Activated T-helper 1 cell treated with Interleukin-2 at 50 U/mL for 16 hours (primary cell): ENCODE measurements around the gene NTMT1.

Experiments used
- DNase-seq: peaks from one replicate; pipeline ENCODE4 v3.0.0-alpha.2; 2020; ENCODE audit warnings: low read depth

Gene NTMT1

DNA sequence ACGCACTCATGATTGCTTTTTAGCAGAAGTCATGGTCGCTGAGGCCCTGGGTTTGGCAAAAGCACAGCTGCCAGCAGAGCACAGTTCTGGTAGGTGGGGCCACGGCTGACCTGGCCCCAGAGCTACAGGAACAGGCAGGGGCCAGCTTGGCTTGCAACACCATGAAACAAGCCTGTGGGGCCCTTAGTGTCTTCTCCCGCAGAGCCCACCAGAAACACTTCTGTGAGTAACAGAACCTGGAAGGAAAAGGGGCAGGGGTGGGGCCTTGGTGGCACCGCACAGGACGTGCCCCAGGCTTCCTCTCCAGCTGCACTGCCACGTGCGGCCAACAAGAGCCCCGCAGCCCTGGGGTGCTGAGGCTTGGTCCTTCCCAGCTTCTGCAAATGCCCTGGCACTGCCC, 11.1 kb downstream of the NTMT1 start:
- no peak for DNase-seq

DNA sequence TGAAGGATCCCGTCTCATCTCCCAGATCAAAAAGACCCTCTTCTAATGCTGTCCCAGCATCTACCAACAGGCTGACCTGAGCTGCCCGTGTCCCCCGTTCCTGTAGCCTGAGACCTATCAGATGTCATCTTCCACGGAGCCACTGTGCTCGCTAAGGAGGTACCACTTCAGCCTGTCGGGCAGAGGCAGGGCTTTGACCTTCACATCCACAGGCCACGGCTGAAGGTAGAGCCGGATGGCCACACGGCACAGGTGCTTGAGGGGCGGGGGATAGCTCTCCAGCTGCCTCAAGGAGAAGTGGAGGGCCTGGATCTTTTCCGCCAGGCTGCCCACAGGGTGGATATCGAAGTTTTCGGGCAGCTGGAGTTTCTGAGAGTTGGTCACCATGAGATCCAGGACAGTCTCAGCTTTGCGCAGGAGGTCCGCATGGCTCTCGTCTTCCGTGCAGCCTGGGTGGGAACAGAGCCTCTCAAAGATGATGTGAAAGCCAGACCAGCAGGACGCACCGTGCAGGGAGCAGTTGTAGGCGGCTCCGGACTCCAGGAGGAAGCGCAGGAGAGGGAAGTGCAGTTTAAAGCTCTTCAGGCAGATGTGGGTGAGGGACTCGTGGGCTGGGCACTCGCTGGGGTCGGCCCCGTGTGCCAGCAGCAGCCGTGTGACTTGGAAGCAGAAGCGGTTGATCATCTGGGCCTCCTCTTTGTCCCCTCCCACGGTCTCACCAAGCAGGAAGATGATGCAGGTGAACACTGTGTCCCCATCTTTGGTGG, 11.9 kb downstream of the NTMT1 start:
- DNase-seq: no peak

DNA sequence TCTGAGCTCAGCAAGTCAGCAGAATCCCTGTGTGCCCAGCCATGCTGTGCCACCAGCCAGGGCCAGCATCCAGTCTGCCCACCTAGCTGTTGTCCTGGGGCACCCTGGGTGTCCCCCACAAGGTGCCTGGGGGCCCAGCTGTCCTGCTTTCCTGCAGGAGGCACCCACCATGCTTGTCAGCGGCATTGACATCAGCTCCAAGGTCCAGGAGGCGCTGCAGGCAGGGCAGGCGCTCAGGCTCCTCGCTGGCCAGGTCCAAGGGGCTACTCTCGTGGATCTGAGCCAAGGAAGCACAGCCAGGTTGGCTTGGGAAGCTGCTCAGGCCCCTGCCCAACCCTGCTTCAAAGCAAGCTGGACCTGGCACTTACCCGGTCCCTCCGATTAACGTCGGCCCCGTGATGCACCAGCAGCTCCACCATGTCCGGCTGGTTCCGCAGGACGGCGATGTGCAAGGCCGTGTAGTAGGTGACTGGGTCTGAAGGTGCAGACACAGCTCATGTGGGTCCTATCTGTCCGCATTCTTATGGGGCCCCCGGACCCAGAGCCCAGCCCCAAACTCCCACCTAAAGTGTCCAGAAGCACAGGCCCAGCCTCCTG, 13.2 kb downstream of the NTMT1 start:
- DNase-seq: no peak

DNA sequence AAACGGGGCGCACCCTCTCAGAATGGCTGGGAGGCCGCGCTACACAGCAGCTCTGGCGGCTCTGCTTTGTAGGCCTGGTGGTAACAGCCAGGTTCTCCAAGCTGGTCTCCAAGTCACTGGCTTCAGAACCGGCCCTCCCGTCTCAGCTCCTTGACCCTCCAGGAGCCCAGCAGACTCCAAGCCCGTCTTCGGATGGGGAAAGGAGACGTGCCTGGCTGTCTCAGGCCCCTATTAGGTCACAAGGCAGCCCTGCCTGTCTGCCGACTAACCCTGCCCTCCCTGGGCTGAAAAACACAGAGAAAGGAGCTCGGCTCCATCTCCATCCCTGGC, 13.8 kb downstream of the NTMT1 start:
- DNase-seq: no peak

DNA sequence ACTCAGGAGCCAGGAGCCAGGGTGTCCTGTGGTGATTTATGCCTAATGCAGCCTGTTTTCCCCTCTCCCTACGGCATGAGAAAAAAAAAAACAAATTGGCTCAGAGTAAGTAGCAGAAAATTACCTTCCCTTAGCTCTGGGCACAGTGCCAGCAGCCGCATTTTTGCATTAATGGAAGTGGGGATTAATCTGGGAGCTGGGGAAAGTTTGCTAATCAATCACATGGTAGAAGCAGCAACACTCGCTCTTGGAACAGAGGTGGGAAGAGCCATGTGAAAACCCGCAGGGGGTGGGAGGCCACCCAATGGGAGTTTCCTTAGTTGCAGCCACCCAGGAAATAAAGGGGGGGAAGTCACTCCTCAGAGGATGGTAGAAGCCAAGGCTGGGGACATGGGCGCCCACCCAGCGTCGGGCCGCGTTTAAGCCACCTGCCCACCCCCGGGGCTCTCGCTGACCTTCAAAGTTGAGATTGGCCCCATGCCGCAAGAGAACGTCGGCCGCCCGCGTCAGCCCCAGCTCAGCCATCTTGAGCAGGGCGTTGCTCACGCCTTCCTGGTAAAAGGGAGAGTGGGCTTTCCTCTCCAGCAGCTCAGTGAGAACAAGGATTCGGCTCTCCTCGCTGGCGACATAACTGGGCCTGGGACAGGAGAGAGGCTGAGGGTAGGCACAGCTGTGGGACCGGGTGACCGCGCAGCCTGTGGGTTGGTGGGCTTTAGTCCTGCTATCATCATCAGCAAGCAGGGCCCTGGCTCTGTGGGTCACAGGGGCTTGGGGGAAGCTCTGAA, 14.3 kb downstream of the NTMT1 start:
- DNase-seq: no peak

DNA sequence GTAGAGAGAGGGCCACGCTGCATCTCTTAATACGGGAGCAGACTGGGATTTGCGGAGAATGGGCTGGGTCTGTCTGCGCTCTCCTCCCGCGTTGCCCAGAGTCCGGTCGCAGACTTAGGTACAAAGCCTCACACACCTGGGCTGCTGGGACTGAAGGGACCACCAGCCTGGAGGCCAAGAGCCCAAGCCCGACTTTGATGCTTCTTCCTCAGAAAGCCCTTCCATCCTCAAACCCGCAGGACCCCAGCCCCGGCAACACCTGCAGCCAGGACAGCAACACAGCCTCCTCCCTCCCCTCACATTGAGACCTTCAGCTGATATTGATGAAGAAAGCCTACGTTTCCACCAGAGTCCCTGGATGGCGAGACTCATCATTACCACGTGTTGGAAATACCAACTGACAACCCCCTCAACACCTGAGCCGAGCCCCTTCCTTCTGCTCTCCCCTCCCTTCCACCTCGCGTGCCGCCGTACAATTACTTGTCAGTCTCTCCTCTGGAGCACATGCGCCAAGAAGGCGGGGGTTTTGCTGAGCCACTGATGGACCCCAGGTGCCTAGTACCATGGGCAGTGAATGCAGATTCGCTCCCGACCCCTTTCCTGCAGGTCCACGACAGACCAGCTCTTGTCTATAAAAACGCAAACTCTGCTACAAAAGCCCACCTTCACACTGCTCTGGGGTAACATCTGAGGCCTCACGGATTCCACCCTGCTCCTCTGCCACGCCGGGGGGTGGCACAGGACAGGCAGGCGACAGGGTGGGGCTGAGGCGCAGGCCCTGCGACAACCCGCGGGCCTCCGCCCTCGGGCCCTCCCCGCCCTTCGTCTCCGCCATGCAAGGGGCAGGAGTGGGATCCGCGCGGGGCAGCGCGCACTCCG, 15.1 kb downstream of the NTMT1 start:
- DNase-seq: no peak

DNA sequence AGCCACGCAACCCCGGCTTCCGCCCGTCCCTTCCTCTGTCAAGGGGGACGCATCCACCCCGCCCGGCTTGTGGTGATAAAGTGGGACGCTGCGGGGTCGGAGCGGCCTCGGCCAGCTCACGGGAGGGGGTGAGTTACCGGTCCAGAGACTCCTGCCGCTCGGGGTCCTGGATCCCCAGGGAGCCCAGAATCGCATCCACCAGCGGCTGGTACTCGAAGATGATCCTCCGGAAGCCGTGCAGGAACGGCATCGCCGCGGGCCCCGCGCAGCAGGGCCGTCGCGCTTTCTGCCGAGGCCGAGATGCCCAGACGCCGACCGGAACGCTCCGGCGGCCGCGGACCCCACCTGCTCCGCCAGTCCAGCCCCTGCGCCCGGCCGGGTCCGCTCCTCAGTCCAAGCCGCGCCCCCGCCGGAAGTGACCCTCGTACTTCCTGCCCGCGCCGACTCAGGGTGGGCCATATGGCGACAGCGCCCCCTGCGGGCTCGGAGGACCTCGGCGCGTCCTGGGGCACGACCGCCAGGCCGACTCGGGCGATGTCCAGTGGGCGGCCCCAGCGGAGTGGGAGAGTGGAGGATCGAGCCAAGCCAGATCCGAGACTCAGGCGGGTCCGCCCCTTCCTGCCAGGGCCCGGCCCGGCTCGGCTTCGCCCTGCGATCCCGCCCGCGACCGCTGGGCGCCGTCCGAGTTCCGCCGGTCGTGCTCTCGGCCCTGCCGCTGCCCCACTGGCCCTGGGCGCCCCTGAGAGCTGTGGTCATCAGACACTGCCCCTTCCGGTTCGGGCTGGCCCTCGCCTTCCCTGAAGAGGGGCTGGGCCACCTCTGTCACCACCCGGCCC, 16.0 kb downstream of the NTMT1 start, which contains the start of gene ASB6:
Gene ASB6, minus strand, starts transcription at position 402 of the 836 bp plus-strand sequence. Its CDS starts 152 bp downstream, at position 250.
- peak; percentile 90 for DNase-seq

DNA sequence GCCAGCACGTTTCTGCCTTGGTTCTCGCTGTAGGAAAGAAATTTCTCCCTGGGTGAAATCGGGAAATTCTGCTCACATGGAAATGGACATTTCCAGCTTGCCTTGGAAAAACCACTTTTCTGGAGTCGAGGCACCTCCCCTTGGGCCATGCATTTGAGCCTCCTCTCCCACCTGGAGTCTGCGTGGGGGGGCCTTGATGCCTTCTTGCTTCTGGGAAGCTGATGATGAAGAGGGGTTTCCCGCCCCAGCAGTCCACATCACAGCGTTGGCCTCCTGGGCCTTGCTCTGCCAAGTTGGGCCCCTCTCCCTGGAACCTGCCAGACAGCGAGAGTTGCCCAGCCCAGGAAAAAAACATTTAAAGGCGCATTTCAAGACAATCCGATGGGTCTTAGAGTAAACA, 17.7 kb downstream of the NTMT1 start:
- no peak for DNase-seq

DNA sequence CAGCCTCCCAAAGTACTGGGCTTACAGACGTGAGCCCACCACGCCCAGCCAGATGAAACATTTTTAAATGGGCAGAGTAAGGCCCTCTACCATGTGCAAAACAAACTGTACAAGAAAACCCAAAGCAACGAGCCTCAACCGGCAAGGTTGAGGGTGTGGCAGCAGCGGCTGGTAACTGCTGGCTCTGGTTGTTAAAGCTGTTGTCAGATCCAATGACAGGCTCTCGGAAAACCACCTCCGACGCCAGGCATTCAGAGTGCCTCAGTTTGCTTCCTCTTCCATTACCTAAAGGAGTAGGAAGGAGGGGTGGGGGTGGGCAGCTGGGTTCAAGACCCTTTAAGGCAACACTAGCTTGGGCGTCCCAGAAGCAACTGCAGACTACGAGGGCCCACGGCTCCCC, 18.4 kb downstream of the NTMT1 start:
- DNase-seq: no peak

DNA sequence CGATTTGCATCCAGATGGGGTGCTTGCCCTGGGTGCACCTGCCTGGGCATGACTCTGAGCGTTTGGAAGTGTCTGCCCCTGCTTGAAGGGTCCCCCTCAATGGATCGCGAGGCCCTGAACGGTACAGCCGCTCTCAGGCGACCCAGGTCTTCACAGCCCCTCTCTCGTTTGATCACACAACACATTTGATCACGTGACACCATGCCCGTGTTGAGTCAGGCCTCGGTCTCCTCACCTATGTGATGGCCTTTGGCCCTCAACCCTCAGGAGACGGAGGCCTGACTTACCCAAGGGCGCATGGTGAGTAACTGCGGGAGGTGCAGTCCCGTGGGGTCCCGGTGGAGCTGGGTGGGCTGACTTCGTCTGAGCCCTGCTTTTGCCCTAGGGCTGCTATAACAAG, 18.9 kb downstream of the NTMT1 start:
- DNase-seq: no peak

DNA sequence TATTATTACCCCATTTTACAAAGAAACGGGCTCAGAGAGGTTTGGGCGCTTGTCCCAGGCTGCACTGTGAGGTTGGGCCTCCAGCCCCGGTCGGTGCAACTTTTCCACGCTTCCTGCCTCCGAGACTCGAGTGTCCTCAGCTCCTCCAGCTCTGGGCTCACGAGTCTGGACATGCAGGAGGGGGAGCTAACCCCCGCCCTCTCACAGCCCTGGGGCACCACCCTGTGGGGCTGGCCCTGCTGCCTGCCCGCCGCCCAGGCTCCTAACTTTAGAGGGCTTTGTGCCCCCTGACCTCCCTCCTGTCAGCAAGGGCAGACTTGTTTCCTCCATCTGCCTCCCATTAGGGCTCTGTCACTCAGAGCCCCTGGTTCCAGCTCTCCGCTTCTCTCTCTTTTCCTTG, 20.3 kb downstream of the NTMT1 start:
- DNase-seq: no peak

DNA sequence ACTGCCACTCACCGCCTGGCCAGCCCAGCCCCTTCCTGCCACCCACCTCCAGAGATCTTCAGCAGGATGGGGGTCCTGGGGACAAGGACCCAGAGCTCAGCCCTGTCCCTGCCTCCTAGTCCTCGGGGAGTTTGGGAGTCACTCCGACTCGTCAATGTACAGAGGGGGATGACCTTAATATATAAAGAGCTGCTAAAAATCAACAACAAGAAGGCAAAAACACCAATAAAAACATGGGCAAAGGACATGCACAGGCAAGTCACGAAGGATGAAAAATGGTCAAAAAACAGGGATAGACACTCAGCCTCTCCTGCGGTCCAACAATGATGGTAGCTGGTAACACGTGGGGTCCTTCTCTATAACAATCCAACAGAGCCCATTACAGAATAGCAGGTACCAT, 20.7 kb downstream of the NTMT1 start:
- DNase-seq: no peak

DNA sequence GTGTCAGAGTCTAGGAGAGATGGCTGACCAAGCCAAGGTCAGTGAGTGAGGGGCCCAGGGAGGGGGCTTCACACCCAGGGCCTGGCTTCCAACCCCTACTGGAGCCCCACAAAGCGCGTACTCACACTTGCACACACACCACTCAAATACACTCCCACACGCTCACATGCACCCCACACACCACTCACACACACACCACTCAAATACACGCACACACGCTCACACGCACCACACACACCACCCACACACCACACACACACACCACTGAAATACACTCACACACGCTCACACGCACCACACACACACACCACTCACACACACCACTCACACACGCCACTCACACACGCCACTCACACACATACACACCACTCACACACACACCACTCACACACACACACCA, 21.7 kb downstream of the NTMT1 start:
- no peak for DNase-seq

DNA sequence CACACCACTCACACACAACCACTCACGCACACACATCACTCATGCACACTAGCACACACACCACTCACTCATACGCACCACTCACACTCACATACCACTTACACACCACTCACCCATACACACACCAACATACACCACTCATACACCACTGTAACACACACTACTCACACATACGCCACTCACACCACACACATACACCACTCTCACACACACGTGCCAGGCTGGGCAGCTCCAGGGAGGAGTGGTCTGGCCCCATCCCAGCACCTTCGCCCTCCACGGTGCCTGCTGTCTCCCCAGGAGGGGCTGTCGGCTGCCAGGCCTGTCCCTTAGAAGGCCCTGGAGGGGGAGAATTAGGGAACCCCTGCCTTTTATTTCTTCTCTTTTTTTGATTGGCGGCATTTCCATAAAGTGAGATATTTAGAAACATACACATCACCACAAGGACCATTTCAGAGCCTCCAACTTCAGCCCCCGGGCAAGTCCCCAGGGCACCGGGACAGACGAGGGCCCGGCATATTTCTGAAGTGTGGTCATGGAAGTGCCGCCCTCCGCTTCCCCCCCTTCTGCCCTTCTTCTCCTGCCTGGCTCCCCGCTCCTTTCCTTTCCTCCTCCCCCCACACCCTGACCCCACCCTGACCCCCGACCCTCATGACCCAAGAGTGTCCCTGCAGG, 22.3 kb downstream of the NTMT1 start:
- DNase-seq: no peak

DNA sequence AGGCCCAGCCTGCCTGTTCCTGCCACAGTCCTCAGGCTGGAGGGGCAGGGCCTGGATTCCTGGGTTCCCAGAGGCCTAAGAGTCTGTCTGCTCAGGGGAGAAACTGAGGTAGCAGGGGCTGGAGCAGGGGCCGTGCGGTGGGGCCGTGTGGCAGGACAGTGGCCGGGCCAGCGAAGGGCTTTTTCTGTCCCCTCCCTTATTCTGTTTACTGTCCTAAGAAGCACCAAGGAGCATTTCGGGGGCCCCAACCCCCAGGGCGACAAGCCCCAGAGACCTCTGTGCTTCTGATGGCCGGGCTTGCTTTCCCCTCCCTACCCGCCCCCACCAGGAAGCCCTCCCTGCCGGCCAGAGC, 22.8 kb downstream of the NTMT1 start:
- DNase-seq: no peak

DNA sequence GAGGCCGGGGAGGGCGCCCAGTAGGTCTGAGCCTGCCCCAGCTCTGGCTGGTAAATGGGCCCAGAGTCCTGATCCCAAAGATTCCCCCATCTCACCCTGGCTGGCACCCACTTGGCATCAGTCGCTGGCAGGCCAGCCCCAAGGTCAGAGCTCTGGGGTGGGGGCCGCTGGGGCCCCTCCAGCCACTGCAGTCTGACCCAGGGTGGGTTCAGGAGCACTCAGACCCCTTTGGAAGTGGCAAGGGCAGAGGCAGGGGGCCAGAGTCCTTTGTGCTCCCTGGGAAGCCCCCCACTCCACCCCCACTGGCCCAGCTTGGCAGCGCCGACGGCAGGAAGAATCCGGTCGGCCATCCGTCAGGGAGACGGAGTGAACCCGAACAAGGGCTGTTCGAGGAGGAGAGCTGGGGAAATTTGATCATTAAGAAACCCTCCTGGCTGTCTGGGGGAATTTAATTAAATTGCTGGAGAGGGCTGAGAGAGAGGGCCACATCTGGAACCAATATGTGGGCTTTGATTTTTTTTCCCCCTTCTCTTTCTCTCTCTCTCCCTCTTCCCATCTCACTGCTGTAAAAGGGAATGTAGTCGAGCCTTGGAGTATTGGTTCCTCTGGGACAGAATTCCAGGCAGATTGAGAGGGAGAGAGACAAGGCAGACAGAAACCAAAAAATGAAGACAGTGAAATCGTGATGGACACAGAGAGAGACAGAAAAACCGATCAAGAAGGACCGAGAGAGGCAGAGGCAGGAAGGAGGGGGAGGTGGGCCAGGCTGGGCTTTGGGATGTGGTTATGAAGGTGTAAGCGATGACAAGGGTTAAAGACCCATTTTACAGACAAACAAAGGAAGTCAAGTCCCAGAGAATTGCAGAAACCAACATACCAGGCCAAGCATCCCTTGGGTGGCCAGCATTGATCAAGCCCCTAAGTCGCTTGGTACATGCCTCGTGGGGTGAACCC, 24.0 kb downstream of the NTMT1 start:
- no peak for DNase-seq

DNA sequence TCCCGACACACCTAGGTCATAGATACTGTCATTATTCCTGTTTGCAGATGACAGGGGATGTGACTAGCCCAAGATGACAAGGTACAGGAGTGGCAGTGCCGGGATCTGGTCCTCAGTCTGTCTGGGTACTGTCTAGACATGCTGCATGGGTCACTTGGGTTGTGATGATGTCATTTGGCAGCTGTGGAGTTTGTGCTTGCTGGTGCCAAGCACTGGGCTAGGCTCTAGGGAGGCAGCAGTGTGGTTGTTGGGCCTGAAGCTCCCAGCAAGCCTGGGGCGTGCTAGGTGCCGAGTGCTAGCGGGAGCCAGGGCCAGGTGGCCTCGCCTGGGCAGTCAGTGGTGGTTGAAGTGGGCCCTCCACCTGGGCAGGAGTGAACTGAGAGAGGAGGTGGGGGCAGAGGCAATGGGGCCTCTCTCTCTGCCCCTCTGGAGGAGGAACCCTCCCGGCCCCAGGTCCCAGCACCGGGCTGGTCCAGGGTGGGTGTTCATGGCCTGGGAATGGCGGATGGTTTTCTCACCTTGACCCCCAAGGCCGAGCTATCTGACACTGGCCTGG, 24.8 kb downstream of the NTMT1 start:
- no peak for DNase-seq

DNA sequence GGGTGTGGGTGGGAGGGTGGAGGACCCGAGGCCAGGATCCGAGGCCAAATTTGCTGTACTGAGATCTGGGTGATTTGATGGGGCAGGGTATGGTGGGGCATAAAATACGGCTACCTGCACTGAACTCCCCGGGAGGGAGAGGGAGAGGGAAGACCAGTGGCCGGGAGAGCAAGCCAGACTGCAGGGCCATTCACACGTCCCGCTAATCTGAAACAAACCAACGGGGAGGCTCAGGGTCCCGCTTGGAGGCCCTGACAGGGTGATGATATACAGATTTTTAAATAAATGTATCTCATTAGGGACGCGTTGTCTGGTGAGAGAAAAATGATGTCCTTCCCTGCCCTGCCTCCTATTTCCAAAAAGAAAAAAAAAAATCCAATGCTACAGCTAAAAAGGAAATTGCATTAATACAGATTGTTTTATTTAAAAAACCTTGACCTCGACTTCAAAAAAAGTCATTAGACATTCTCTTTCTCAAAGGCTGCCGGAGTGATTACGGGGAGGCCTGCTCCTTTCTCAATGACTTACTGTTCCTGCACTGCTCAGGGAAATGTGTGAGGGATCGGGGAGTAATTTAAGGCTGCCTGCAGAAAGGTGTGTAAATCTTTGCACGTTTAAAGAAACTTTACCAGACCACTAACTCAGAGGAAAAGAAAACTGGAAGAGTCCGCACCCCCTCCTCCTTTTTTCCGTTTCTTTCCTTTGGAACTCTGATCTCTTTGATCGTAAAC, 28.0 kb downstream of the NTMT1 start:
- no peak for DNase-seq

DNA sequence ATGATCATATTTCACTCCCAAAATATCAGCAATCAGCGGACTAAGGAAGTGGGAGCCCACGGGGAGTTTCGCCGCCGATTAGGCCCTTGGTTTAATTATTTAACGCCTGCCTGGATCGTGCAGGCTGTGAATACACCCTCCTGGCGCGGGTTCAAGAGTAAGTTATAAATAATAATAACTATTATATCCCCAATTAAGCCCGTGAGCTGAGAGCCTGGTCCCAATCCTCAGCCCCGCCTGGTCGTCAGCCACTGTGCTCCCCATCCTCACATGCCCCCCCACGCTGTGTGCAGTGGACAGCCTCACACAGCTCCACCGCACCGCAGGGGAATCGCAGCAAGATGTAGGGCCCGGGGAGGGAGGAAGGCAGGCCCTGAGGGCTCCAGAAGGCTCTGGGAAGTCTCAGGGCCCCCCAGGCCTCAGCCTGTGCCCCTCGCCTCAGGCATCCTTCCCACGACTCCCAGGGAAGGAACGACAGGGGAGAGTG, 28.6 kb downstream of the NTMT1 start:
- DNase-seq: no peak
